GM12878 (cell line): ENCODE results near the gene OSTC. TPM values are rescaled to one million over a fixed set of nuclear protein-coding genes. Genes with fewer than 3 reads are reported as not detected.

Source experiments
- ATAC-seq: fragments of 200-7000 bp; cut with Tn5 transposase; 3 replicates; pipeline ENCODE4 v1.9.1; 2020; ENCODE audit warnings: mild to moderate bottlenecking, moderate library complexity
- BruUV-seq: library from RNA; stranded (reverse); fragments of 400-500 nt; replicated peaks from 2 replicates; lab custom pipeline; 2021; lab: Mats Ljungman, UMichigan
- CTCF ChIA-PET: fragments of 300-600 bp; sonication (Branson Sonifier 250); formaldehyde crosslinking; extraction: SDS; loops from one replicate; lab custom pipeline; 2021; ENCODE audit warnings: inconsistent platforms; lab: Yijun Ruan, JAX
- POLR2A ChIA-PET: fragments of 350-600 bp; formaldehyde crosslinking; extraction: SDS; loops from one replicate; lab custom pipeline; 2021; ENCODE audit warnings: inconsistent platforms; lab: Charles Lee
- RAD21 ChIA-PET: fragments of 300-600 bp; sonication (Branson Sonifier 250); formaldehyde crosslinking; loops from one replicate; lab custom pipeline; 2023; ENCODE audit warnings: antibody characterized with exemption; ENCODE audit not compliant: unreplicated experiment; lab: Charles Lee
- SMC1A ChIA-PET: fragments of 300-600 bp; sonication (Branson Sonifier 250); formaldehyde crosslinking; loops from one replicate; lab custom pipeline; 2023; ENCODE audit not compliant: unreplicated experiment, uncharacterized antibody; lab: Charles Lee
- DNase-seq: peaks from one replicate; pipeline ENCODE4 v3.0.0-alpha.2; 2011; ENCODE audit warnings: low read depth, low spot score
- FAIRE-seq: peaks from 3 replicates; lab custom pipeline; 2011; peaks lifted over from hg19 to GRCh38; lab: Jason Lieb, UNC
- H2AFZ ChIP-seq: 2 replicates; pipeline ENCODE4 v1.6.0; 2011; ENCODE audit warnings: low read depth, low read length, control low read depth; ENCODE audit not compliant: control insufficient read depth
- H3K27ac ChIP-seq: 2 replicates; pipeline ENCODE4 v1.5.1; 2011; ENCODE audit warnings: control low read depth; ENCODE audit not compliant: control insufficient read depth, insufficient read depth
- H3K27me3 ChIP-seq, 2 experiments: replicated peaks in 1 of 2; 2 replicates each; pipeline versions ENCODE4 v1.6.0 to v1.6.1; 2011; ENCODE audit warnings: low read length in 1 of 2; ENCODE audit not compliant: control insufficient read depth in 2 of 2, insufficient read depth in 2 of 2
- H3K36me3 ChIP-seq, 2 experiments: 2 replicates each; pipeline ENCODE4 v1.5.1; 2011; ENCODE audit warnings: low read length in 1 of 2; ENCODE audit not compliant: control insufficient read depth in 2 of 2, insufficient read depth in 2 of 2
- H3K4me1 ChIP-seq: 2 replicates; pipeline ENCODE4 v1.6.1; 2011; ENCODE audit warnings: mild to moderate bottlenecking, low read length, moderate library complexity, mixed read lengths; ENCODE audit not compliant: control insufficient read depth, insufficient read depth
- H3K4me2 ChIP-seq: 2 replicates; pipeline ENCODE4 v1.6.0; 2011; ENCODE audit warnings: control low read depth; ENCODE audit not compliant: control insufficient read depth, insufficient read depth
- H3K4me3 ChIP-seq: fragments of 200-600 bp; sonication (generic); 2 replicates; pipeline ENCODE4 v1.5.1; 2016
- H3K79me2 ChIP-seq: 2 replicates; pipeline ENCODE4 v1.6.0; 2011; ENCODE audit warnings: low read length; ENCODE audit not compliant: control insufficient read depth, insufficient read depth
- H3K9ac ChIP-seq: 2 replicates; pipeline ENCODE4 v1.8.0; 2011; ENCODE audit warnings: low read length, control low read depth, mixed read lengths; ENCODE audit not compliant: control insufficient read depth, insufficient read depth
- H3K9me3 ChIP-seq: replicated peaks from 3 replicates; pipeline ENCODE4 v1.5.1; 2011; ENCODE audit warnings: mild to moderate bottlenecking, low read length; ENCODE audit not compliant: control insufficient read depth, insufficient read depth
- H4K20me1 ChIP-seq: 2 replicates; pipeline ENCODE4 v1.6.0; 2011; ENCODE audit not compliant: control insufficient read depth, insufficient read depth
- CBX3 ChIP-seq: fragments of 200-600 bp; sonication (generic); IDR thresholded peaks from 2 replicates; pipeline ENCODE4 v1.6.1; 2016; ENCODE audit warnings: low read depth, borderline replicate concordance
- CREM ChIP-seq: IDR thresholded peaks from 2 replicates; pipeline ENCODE4 v1.6.1; 2014; ENCODE audit warnings: antibody characterized with exemption, low read depth
- KAT2A ChIP-seq: conservative IDR thresholded peaks from 2 replicates; pipeline ENCODE4 v1.6.1; 2011; ENCODE audit warnings: low read depth, low read length; ENCODE audit not compliant: control insufficient read depth
- PAX5 ChIP-seq: IDR thresholded peaks from 2 replicates; pipeline ENCODE4 v1.6.1; 2011; ENCODE audit warnings: low read depth, low read length, borderline replicate concordance
- POLR2AphosphoS2 ChIP-seq: IDR thresholded peaks from 2 replicates; pipeline ENCODE4 v1.6.1; 2011; ENCODE audit warnings: low read depth, mild to moderate bottlenecking, low read length, improper control_type of control experiment, moderate library complexity
- RB1 ChIP-seq: fragments of 450-650 bp; formaldehyde crosslinking; IDR thresholded peaks from 2 replicates; pipeline ENCODE4 v1.6.1; 2017; ENCODE audit warnings: mild to moderate bottlenecking, borderline replicate concordance
- SIN3A ChIP-seq: IDR thresholded peaks from 2 replicates; pipeline ENCODE4 v1.6.1; 2012; ENCODE audit warnings: low read depth, low read length, improper control_type of control experiment
- STAT1 ChIP-seq: fragments of 450-650 bp; conservative IDR thresholded peaks from 2 replicates; pipeline ENCODE4 v1.6.1; 2014; ENCODE audit warnings: antibody characterized with exemption, mild to moderate bottlenecking
- SUPT20H ChIP-seq: IDR thresholded peaks from 2 replicates; pipeline ENCODE4 v1.6.1; 2011; ENCODE audit warnings: low read depth, mild to moderate bottlenecking, low read length, moderate library complexity, borderline replicate concordance; ENCODE audit not compliant: control insufficient read depth
- WGBS: methylation state at CpG from one replicate; pipeline ENCODE4 v1.1.6; 2016; ENCODE audit warnings: low lambda C conversion rate; ENCODE audit not compliant: insufficient replicate concordance, insufficient coverage; ENCODE audit errors: missing lambda C conversion rate; 5-methylcytosine and 5-hydroxymethylcytosine counted together
- in situ Hi-C: fragments of 300-500 bp; cut with MboI; formaldehyde crosslinking; loops from 9 replicates; pipeline ENCODE4 v1.14.3; 2018; ENCODE audit warnings: mixed read lengths
- intact Hi-C: fragments of 100-400 bp; cut with micrococcal nuclease; formaldehyde crosslinking; loops from one replicate; pipeline ENCODE4 v1.14.2; 2022; ENCODE audit not compliant: unreplicated experiment
- polyA plus RNA-seq, 11 experiments: library from polyadenylated mRNA; depleted of rRNA in 4 of 11; unstranded in 6 of 11; stranded (reverse) in 5 of 11; fragments of >200 nt; fragmentation: Nextera tagmentation in 4 of 11; fragmentation: Illumina TruSeq in 1 of 11; extraction: Ambion mirVana in 4 of 11; extraction: Trizol in 1 of 11; gene quantifications; 1 replicate in 1 of 11; 2 replicates in 10 of 11; pipeline versions ENCODE4 v1.2.1 to v1.2.3, GENCODE V29; 2011 to 2016; ENCODE audit warnings: inconsistent platforms in 2 of 11, missing spikeins in 2 of 11, low read depth in 1 of 11
- total RNA-seq, 4 experiments: library from RNA; depleted of rRNA in 3 of 4; stranded (reverse); fragments of >200 nt in 3 of 4; fragmentation: Illumina TruSeq in 1 of 4; extraction: Trizol in 1 of 4; gene quantifications; 2 replicates each; pipeline versions ENCODE4 v1.2.1 to v1.2.3, GENCODE V29; 2013 to 2021
- TF ChIP-seq, protein P1 (sequence below): fragments of 450-650 bp; IDR thresholded peaks from 2 replicates; pipeline ENCODE4 v1.6.1; 2016; ENCODE audit warnings: mild to moderate bottlenecking
- TF ChIP-seq, protein P2 (sequence below): IDR thresholded peaks from 2 replicates; pipeline ENCODE4 v1.6.1; 2011; ENCODE audit warnings: borderline replicate concordance, low read depth, mild to moderate bottlenecking, moderate library complexity, mixed read lengths, low read length; ENCODE audit not compliant: insufficient read depth; ENCODE audit errors: extremely low read length
- TF ChIP-seq, protein P3 (sequence below): fragments of 450-650 bp; IDR thresholded peaks from 2 replicates; pipeline ENCODE4 v1.6.1; 2014; ENCODE audit warnings: mild to moderate bottlenecking
- TF ChIP-seq, protein P4 (sequence below): IDR thresholded peaks from 2 replicates; pipeline ENCODE4 v1.6.1; 2012; ENCODE audit warnings: low read depth, low read length, improper control_type of control experiment
- TF ChIP-seq, protein P5 (sequence below): IDR thresholded peaks from 2 replicates; pipeline ENCODE4 v1.6.1; 2012; ENCODE audit warnings: low read length, inconsistent platforms

OSTC gene
- total and polyA plus RNA-seq, 10 of the 15 experiments (the other 5 are each of a cell fraction or from before 2014, with no cell fraction given): 106 to 681 (median 181) TPM

DNA sequence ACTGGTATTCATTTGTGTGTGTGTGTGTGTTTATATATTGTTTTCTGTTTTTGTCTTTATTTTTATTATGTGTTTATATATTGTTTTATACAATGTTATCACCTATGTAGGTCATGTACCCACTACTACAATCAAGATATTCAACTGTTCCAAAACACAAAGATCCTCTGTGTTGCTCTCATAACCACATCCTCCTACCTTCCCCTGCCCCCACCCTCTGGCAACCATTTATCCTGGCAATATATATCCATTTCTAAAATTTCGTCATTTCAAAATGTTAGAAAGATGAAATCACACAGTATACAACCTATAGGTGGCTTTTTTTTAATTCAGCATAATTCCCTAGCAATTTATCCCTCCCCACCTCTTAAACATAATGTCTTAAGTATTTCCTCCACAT, 48.9 kb upstream of the OSTC start:
- no peaks in the 10 kb centered on the region for H3K36me3 ChIP-seq
- TF ChIP-seq STAT1 (no peak), PAX5 (no peak), CBX3 (no peak), KAT2A (no peak), RB1 (no peak), CREM (no peak), POLR2AphosphoS2 (no peak), SUPT20H (no peak), SIN3A (no peak)
- TF ChIP-seq, protein P1, sequence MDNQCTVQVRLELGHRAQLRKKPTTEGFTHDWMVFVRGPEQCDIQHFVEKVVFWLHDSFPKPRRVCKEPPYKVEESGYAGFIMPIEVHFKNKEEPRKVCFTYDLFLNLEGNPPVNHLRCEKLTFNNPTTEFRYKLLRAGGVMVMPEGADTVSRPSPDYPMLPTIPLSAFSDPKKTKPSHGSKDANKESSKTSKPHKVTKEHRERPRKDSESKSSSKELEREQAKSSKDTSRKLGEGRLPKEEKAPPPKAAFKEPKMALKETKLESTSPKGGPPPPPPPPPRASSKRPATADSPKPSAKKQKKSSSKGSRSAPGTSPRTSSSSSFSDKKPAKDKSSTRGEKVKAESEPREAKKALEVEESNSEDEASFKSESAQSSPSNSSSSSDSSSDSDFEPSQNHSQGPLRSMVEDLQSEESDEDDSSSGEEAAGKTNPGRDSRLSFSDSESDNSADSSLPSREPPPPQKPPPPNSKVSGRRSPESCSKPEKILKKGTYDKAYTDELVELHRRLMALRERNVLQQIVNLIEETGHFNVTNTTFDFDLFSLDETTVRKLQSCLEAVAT: no peak
- TF ChIP-seq, protein P2, sequence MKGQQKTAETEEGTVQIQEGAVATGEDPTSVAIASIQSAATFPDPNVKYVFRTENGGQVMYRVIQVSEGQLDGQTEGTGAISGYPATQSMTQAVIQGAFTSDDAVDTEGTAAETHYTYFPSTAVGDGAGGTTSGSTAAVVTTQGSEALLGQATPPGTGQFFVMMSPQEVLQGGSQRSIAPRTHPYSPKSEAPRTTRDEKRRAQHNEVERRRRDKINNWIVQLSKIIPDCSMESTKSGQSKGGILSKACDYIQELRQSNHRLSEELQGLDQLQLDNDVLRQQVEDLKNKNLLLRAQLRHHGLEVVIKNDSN: no peak
- TF ChIP-seq, protein P3, sequence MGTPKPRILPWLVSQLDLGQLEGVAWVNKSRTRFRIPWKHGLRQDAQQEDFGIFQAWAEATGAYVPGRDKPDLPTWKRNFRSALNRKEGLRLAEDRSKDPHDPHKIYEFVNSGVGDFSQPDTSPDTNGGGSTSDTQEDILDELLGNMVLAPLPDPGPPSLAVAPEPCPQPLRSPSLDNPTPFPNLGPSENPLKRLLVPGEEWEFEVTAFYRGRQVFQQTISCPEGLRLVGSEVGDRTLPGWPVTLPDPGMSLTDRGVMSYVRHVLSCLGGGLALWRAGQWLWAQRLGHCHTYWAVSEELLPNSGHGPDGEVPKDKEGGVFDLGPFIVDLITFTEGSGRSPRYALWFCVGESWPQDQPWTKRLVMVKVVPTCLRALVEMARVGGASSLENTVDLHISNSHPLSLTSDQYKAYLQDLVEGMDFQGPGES: no peak
- TF ChIP-seq, protein P4, sequence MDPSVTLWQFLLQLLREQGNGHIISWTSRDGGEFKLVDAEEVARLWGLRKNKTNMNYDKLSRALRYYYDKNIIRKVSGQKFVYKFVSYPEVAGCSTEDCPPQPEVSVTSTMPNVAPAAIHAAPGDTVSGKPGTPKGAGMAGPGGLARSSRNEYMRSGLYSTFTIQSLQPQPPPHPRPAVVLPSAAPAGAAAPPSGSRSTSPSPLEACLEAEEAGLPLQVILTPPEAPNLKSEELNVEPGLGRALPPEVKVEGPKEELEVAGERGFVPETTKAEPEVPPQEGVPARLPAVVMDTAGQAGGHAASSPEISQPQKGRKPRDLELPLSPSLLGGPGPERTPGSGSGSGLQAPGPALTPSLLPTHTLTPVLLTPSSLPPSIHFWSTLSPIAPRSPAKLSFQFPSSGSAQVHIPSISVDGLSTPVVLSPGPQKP: no peak
- TF ChIP-seq, protein P5, sequence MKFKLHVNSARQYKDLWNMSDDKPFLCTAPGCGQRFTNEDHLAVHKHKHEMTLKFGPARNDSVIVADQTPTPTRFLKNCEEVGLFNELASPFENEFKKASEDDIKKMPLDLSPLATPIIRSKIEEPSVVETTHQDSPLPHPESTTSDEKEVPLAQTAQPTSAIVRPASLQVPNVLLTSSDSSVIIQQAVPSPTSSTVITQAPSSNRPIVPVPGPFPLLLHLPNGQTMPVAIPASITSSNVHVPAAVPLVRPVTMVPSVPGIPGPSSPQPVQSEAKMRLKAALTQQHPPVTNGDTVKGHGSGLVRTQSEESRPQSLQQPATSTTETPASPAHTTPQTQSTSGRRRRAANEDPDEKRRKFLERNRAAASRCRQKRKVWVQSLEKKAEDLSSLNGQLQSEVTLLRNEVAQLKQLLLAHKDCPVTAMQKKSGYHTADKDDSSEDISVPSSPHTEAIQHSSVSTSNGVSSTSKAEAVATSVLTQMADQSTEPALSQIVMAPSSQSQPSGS: no peak
- H4K20me1 ChIP-seq: no peaks in the 10 kb centered on the region
- no peaks in the 10 kb centered on the region for H3K27me3 ChIP-seq
- H3K9me3 ChIP-seq: no peaks in the 10 kb centered on the region
- no peak overlapping the region for H2AFZ ChIP-seq
- no peak for DNase-seq
- ChIA-PET POLR2A (no interaction called here), CTCF (no interaction called here), RAD21 (no interaction called here), SMC1A (no interaction called here)
- H3K4me3 ChIP-seq: no peak overlapping the region
- in situ Hi-C loops: no loop called here
- H3K79me2 ChIP-seq: no peaks in the 10 kb centered on the region
- WGBS: 0% methylated on average over 1 of the region's 1 CpG
- H3K4me1 ChIP-seq: no peaks in the 10 kb centered on the region
- no peak overlapping the region for H3K9ac ChIP-seq
- intact Hi-C loops: no loop called here
- no peak overlapping the region for H3K4me2 ChIP-seq
- ATAC-seq: no peak
- BruUV-seq: no TSS peak
- no peak overlapping the region for H3K27ac ChIP-seq
- FAIRE-seq: no peak
